PC-3 (cell line): ENCODE measurements around the gene XPC. TPM values are rescaled to one million over a fixed set of nuclear protein-coding genes. Genes with fewer than 3 reads are reported as not detected.

Experiments used
- ATAC-seq: fragments of 200-7000 bp; cut with Tn5 transposase; 2 replicates; pipeline ENCODE4 v1.9.1; 2020; ENCODE audit warnings: mild to moderate bottlenecking, moderate library complexity
- BruUV-seq: library from RNA; stranded (reverse); fragments of 400-500 nt; replicated peaks from 2 replicates; lab custom pipeline; 2021; lab: Mats Ljungman, UMichigan
- CTCF ChIA-PET: fragments of 300-600 bp; sonication (Branson Sonifier 250); formaldehyde crosslinking; loops from one replicate; lab custom pipeline; 2022; ENCODE audit warnings: antibody characterized with exemption; lab: Charles Lee
- POLR2A ChIA-PET: fragments of 300-600 bp; sonication (Branson Sonifier 250); formaldehyde crosslinking; loops from one replicate; lab custom pipeline; 2022; ENCODE audit warnings: antibody characterized with exemption; ENCODE audit not compliant: unreplicated experiment; lab: Charles Lee
- DNase-seq: peaks from one replicate; pipeline ENCODE4 v3.0.0-alpha.2; 2015
- H2AFZ ChIP-seq: fragments of 300-600 bp; sonication (generic); 2 replicates; pipeline ENCODE4 v1.6.0; 2016; ENCODE audit warnings: antibody characterized with exemption, low read length
- H3F3A ChIP-seq: fragments of 300-600 bp; sonication (generic); one replicate; pipeline ENCODE4 v1.6.0; 2017; ENCODE audit warnings: antibody characterized with exemption, low read length, control low read depth, mild to moderate bottlenecking; ENCODE audit not compliant: unreplicated experiment
- H3K27ac ChIP-seq: fragments of 300-600 bp; sonication (generic); 2 replicates; pipeline ENCODE4 v1.5.1; 2016; ENCODE audit warnings: mild to moderate bottlenecking, low read length
- H3K27me3 ChIP-seq: fragments of 300-600 bp; sonication (generic); 2 replicates; pipeline ENCODE4 v1.6.1; 2016; ENCODE audit warnings: low read length, mixed read lengths
- H3K36me3 ChIP-seq: fragments of 300-600 bp; sonication (generic); 2 replicates; pipeline ENCODE4 v1.6.1; 2016; ENCODE audit warnings: low read depth, mixed run types, low read length, mixed read lengths
- H3K4me1 ChIP-seq: fragments of 300-600 bp; sonication (generic); 2 replicates; pipeline ENCODE4 v1.5.1; 2016; ENCODE audit warnings: low read length; ENCODE audit not compliant: insufficient read depth
- H3K4me2 ChIP-seq: fragments of 300-600 bp; sonication (generic); 2 replicates; pipeline ENCODE4 v1.6.0; 2016; ENCODE audit warnings: low read length
- H3K4me3 ChIP-seq: fragments of 300-600 bp; sonication (generic); 2 replicates; pipeline ENCODE4 v1.5.1; 2016; ENCODE audit warnings: mild to moderate bottlenecking, low read length, mixed read lengths
- H3K79me2 ChIP-seq: fragments of 300-600 bp; sonication (generic); 2 replicates; pipeline ENCODE4 v1.6.1; 2017; ENCODE audit warnings: low read length, mixed read lengths
- H3K9ac ChIP-seq: fragments of 300-600 bp; sonication (generic); 2 replicates; pipeline ENCODE4 v1.6.0; 2016; ENCODE audit warnings: mild to moderate bottlenecking, low read length
- H3K9me2 ChIP-seq: fragments of 300-600 bp; sonication (generic); replicated peaks from 2 replicates; pipeline ENCODE4 v1.6.1; 2016; ENCODE audit warnings: mixed run types, low read length, mixed read lengths
- H3K9me3 ChIP-seq: fragments of 300-600 bp; sonication (generic); 2 replicates; pipeline ENCODE4 v1.6.1; 2016; ENCODE audit warnings: low read length, mixed read lengths
- H4K20me1 ChIP-seq: fragments of 300-600 bp; sonication (generic); 2 replicates; pipeline ENCODE4 v1.6.1; 2016; ENCODE audit warnings: low read length, mixed read lengths
- CTCF ChIP-seq: fragments of 300-600 bp; sonication (generic); conservative IDR thresholded peaks from 2 replicates; pipeline ENCODE4 v1.5.1; 2017; ENCODE audit warnings: antibody characterized with exemption, low read depth, mild to moderate bottlenecking, low read length
- EZH2 ChIP-seq: fragments of 300-600 bp; sonication (generic); IDR thresholded peaks from one replicate; pipeline ENCODE4 v1.6.1; 2017; ENCODE audit warnings: antibody characterized with exemption, mild to moderate bottlenecking, low read length; ENCODE audit not compliant: unreplicated experiment
- EZH2phosphoT487 ChIP-seq: fragments of 300-600 bp; sonication (generic); IDR thresholded peaks from 2 replicates; pipeline ENCODE4 v1.6.1; 2018; ENCODE audit warnings: mild to moderate bottlenecking, antibody characterized with exemption, low read length, borderline replicate concordance
- intact Hi-C: fragments of 100-400 bp; cut with micrococcal nuclease; formaldehyde crosslinking; loops from 2 replicates; pipeline ENCODE4 v1.9.0; 2023
- total RNA-seq: library from RNA; depleted of rRNA; stranded (reverse); fragments of >200 nt; gene quantifications from 2 replicates; pipeline ENCODE4 v1.2.3, GENCODE V29; 2014

The XPC gene
- total RNA-seq, 1 experiment from 2014 or later = 24.3 TPM

- peak; percentile 77 for ATAC-seq
- no peaks in the 10 kb centered on the region for H3K9me3 ChIP-seq
- no peak overlapping the region for H3K4me3 ChIP-seq
- H3K4me2 ChIP-seq = no peak overlapping the region
- no peaks in the 10 kb centered on the region for H3K9me2 ChIP-seq
- H3K27me3 ChIP-seq = no peaks in the 10 kb centered on the region
- no TSS peak for BruUV-seq
- peaks cover 11% of the 10 kb centered on the region; the same call in 1 of the 2 replicates for H3K36me3 ChIP-seq
- POLR2A ChIA-PET = interaction anchor here (0.6 to 1.2 kb wide), 2 partner anchors 26 to 269 kb away, joined by 3 to 6 read pairs; partner anchors contain the start of gene XPC
- H3K4me1 ChIP-seq = no peaks in the 10 kb centered on the region
- TF ChIP-seq CTCF (peak; percentile 93), EZH2phosphoT487 (no peak)
- no peak overlapping the region for H3K27ac ChIP-seq
- CTCF ChIA-PET = interaction anchor here (0.6 to 2.1 kb wide), 31 partner anchors 8 to 1261 kb away, joined by 3 to 20 read pairs (median 5); partner anchors contain the start of gene SLC6A6
- peak; percentile 77 for DNase-seq
- intact Hi-C loops = loop anchor here (1.0 to 10.0 kb wide), 7 partner anchors 21 to 579 kb away; partner anchors contain the start of gene SLC6A6
- H3K9ac ChIP-seq = no peak overlapping the region
- no peaks in the 10 kb centered on the region; the same call in 1 of the 2 replicates for H4K20me1 ChIP-seq
- no peak overlapping the region for H2AFZ ChIP-seq
- no peaks in the 10 kb centered on the region for H3F3A ChIP-seq
- H3K79me2 ChIP-seq = no peaks in the 10 kb centered on the region
Measured at GRCh38 chr3:14203521-14204079, 25.2 kb upstream of the XPC start.

- no peak overlapping the region for H3K4me2 ChIP-seq
- no peak overlapping the region for H3K4me3 ChIP-seq
- no peak for DNase-seq
- H3K9me3 ChIP-seq = no peaks in the 10 kb centered on the region
- H3K4me1 ChIP-seq = no peaks in the 10 kb centered on the region
- H3K36me3 ChIP-seq = peaks cover 15% of the 10 kb centered on the region
- no peak overlapping the region for H3K27ac ChIP-seq
- no peaks in the 10 kb centered on the region for H3K9me2 ChIP-seq
- H2AFZ ChIP-seq = no peak overlapping the region
- no peaks in the 10 kb centered on the region for H3K79me2 ChIP-seq
- no peaks in the 10 kb centered on the region for H3K27me3 ChIP-seq
- ATAC-seq = peak; percentile 9; the same call in 1 of the 2 replicates
- CTCF ChIA-PET = interaction anchor here (0.6 to 2.1 kb wide), 27 partner anchors 10 to 718 kb away, joined by 3 to 20 read pairs (median 6); partner anchors contain the start of gene SLC6A6
- POLR2A ChIA-PET = interaction anchor here (0.6 to 1.2 kb wide), 2 partner anchors 25 to 269 kb away, joined by 3 to 6 read pairs; partner anchors contain the start of gene XPC
- H4K20me1 ChIP-seq = no peaks in the 10 kb centered on the region; the same call in 1 of the 2 replicates
- no peaks in the 10 kb centered on the region for H3F3A ChIP-seq
- intact Hi-C loops = loop anchor here (1.0 to 10.0 kb wide), 7 partner anchors 22 to 579 kb away; partner anchors contain the start of gene SLC6A6
- no TSS peak for BruUV-seq
- no peak overlapping the region for H3K9ac ChIP-seq
- TF ChIP-seq EZH2phosphoT487 (no peak), EZH2 (no peak), CTCF (no peak)
Measured at GRCh38 chr3:14202874-14203520, 24.6 kb upstream of the XPC start.
